MV-4-11 (cell line): ENCODE data around the gene TRNT1.

Experiments
- DNase-seq: peaks from one replicate; lab custom pipeline; 2025; lab: John Stamatoyannopoulos, UW

The TRNT1 gene

DNA sequence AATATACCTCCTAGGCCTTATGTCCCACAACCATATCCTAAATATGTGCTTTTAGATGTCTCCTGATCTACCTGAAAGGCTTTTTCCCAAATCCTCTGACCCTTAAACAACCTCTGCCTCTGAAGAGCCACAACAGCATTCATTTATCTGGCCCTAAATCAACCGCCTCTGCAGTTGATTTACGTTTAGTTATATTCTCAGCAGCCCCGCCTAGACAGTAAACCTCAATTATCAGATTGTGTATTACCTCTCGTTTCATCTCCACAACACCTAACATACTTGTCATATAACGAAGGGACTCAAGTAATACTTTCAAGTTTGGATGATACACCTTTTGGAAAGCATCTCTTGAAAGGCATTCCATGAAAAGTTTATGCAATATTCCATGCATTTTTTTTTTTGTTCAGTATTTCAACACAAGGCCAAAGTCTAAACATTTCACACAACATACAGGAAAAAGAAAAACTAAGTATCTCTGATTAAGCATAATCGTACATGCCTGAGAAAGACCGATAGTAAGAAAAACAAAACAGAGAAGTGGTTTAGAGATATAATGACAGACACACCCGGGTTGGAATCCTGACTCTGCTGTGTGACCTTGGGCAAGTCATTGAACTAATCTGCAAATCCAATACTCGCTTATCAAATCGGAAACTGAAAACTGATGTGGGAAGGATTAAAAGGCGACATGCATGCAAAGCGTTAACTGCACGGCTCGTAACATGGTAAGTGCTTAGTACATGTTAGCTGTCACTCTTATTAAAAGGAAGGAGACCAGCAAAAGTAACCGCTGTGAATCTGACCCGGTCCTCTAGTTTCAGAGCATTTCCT lies 52.0 kb downstream of the TRNT1 start:
- DNase-seq, result no peak

DNA sequence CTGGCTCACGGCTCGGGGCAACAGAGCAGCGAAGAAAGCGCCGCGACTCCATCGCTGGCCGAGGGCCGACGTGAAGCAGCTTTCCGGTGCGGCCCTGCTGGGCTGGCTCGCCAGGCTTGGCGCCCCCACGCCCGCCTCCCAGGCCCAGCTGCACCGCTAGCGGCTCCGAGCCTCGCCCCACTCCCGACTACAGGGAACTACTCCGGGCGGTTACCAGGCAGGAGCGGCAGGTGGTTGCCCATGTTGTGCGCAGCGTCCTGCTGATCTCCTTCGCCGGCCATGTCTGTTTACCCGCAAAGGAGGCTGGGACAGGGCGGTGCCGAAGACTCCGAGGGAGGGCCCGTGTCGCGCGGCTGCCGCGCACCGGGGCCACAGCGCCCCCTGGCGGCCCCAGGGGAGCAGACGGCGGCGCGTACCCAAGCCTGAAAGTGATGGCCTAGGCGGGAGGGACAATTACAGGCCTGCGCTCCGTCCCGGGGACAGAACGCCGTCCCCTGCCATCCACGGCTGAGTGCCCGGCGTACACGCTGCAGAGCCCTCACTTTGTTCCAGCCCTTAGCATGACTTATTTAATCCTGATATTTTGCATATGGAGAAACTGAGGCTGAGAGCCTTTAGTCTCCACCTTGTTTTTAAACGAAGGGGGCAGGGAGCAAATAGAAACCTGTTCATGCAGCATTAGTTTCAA lies 52.8 kb downstream of the TRNT1 start, which contains the start of gene CRBN:
TSS of gene CRBN (minus strand) at position 285 of the 688 bp plus-strand sequence. CDS start at position 281, 4 bp downstream.
- peak; percentile 77 for DNase-seq

DNA sequence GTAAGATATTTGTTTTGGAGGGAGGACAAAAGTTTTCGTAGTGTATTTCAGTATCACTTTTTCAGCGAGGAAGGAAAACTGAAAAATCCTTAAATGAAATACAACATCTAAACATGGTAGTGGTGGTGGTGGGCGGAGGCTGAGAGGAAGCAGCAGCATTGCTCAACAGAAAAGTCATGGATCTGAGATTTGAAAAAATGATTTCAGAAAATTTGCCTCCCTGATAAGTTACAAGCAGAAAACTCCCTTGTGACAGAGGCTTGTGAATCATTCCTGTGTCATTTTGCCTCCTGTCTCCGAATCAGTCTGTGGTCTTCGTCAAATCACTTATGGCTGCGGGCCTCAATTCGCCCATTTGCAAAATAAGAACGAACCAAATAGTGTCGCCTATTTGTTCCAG lies 53.7 kb downstream of the TRNT1 start:
- no peak for DNase-seq

DNA sequence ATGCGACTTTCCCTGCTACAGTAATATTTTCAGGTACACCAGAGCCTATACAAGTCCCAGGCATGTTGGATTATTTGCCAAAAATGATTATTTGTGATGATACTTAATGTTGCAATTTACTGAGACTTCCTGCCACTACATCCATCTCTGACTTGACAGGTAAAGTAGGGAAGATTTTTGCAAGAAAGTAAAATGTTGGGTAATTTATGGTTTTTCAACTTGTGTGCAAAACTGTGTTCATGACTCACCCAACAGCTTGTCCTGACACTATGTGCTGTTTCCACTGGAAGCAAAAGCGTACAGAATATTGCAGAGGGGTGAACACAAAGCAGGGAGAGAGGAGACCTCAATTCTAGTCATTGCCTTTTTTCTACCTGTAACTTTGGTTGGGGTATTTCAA lies 58.1 kb downstream of the TRNT1 start:
- DNase-seq, result peak; percentile 50

DNA sequence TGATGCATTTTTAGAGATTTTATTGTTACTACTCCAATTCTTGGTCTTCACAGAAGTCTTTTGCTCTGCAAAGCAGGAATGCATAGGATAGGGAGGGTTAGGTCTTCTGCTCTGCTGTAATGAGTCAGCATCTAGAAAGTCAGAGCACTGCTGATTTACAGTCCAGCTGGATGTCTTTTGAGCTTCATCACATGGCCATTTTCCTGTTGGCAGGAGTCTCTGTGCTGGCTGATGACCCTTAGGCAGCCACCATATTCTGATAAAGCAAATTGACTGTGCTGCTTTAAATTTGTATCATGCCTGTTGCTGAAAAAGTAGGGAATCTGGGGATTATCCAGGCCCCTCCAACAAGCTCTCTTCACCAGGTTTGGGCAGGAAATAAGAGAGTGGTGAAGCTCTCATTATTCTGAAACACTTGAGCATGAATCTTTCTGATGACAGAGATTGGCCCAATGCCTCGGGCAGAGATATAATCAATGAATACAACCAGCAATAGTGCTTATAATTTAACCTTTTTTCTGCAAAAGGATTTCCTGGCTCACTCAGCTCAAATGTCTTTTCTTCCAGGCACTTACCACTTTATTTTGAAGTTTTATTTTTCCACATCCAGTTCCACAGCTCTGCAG lies 62.5 kb downstream of the TRNT1 start:
- DNase-seq, result no peak

GRCh38 chr3:3189961-3190360 lies 63.2 kb downstream of the TRNT1 start:
- DNase-seq, result no peak

DNA sequence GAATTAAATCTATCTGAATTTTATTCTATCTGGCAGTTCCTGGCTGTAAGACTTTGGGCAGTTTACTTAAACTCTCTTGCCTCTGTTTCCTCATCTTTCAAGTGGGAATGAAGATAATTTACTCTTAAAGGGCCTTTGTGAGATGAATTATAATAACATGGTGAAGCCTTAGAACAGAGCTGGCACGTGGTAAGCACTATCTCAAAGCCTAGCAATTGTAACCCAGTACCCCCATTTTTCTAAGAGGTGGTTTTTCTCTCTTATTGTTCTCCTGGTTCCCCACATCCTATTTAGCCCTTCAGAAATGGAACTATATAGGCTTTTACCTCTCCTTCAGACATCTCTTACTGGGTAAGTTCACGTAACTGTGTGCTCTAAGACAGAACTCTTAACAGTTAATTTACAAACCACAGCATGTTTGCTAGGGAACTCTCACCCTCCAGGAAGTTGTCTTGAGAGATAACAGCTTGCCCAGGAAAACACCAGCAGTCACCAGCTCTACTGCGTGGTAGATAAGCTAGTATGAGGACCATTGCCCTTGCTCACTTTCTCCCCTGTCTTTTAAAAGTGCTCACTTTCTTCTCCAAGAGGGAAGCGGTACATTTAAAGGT lies 65.0 kb downstream of the TRNT1 start:
- no peak for DNase-seq

GRCh38 chr3:3192286-3192675 lies 65.5 kb downstream of the TRNT1 start:
- no peak for DNase-seq

GRCh38 chr3:3194861-3195260 lies 68.1 kb downstream of the TRNT1 start:
- peak; percentile 20 for DNase-seq

- peak; percentile 16 for DNase-seq
Observed at GRCh38 chr3:3196148-3196861, 69.6 kb downstream of the TRNT1 start.
